H1 (cell line): ENCODE data around the gene STOML1. TPM values are rescaled to one million over a fixed set of nuclear protein-coding genes. Genes with fewer than 3 reads are reported as not detected.

ENCODE experiments used
- CTCF ChIA-PET: fragments of 300-600 bp; sonication (Branson Sonifier 250); formaldehyde crosslinking; loops from one replicate; lab custom pipeline; 2021; ENCODE audit not compliant: partially characterized antibody; lab: Charles Lee
- POLR2A ChIA-PET: fragments of 300-600 bp; sonication (Branson Sonifier 250); formaldehyde crosslinking; loops from one replicate; lab custom pipeline; 2021; ENCODE audit warnings: inconsistent platforms; ENCODE audit not compliant: partially characterized antibody; lab: Charles Lee
- DNase-seq, 2 experiments: peaks; one replicate each; pipeline versions ENCODE4 v3.0.0 to v3.0.0-alpha.2; 2010 to 2022; ENCODE audit warnings: low spot score in 2 of 2, low read depth in 1 of 2, mixed read lengths in 1 of 2
- FAIRE-seq: peaks from 2 replicates; lab custom pipeline; 2011; peaks lifted over from hg19 to GRCh38; lab: Jason Lieb, UNC
- H2AFZ ChIP-seq: 2 replicates; pipeline ENCODE4 v1.8.1; 2012; ENCODE audit warnings: low read length, inconsistent platforms
- H2AK5ac ChIP-seq: 2 replicates; pipeline ENCODE4 v1.6.1; 2013; ENCODE audit warnings: low read depth, low read length
- H2BK120ac ChIP-seq: replicated peaks from 2 replicates; pipeline ENCODE3; 2013; ENCODE audit warnings: low read depth, low read length, inconsistent platforms
- H2BK12ac ChIP-seq: 2 replicates; pipeline ENCODE4 v1.6.1; 2013; ENCODE audit warnings: low read depth, low read length
- H2BK15ac ChIP-seq: 2 replicates; pipeline ENCODE4 v1.6.1; 2013; ENCODE audit warnings: low read length
- H2BK20ac ChIP-seq: 2 replicates; pipeline ENCODE4 v1.6.1; 2013; ENCODE audit warnings: low read length
- H2BK5ac ChIP-seq: 2 replicates; pipeline ENCODE4 v1.6.1; 2013; ENCODE audit warnings: low read depth, low read length
- H3K14ac ChIP-seq: 2 replicates; pipeline ENCODE4 v1.6.1; 2013; ENCODE audit warnings: inconsistent platforms; ENCODE audit not compliant: insufficient read length
- H3K18ac ChIP-seq: 2 replicates; pipeline ENCODE4 v1.6.1; 2013; ENCODE audit warnings: low read length; ENCODE audit errors: extremely low read depth
- H3K23ac ChIP-seq: 2 replicates; pipeline ENCODE4 v1.6.1; 2013; ENCODE audit warnings: inconsistent platforms; ENCODE audit not compliant: insufficient read length
- H3K23me2 ChIP-seq: 2 replicates; pipeline ENCODE4 v1.6.1; 2013; ENCODE audit warnings: low read depth, low read length
- H3K27ac ChIP-seq: 2 replicates; pipeline ENCODE4 v1.6.1; 2011; ENCODE audit warnings: low read depth, low read length, inconsistent platforms
- H3K27me3 ChIP-seq, 4 experiments: replicated peaks in 1 of 4; 1 replicate in 1 of 4; 2 replicates in 3 of 4; pipeline versions ENCODE4 v1.6.1 to v1.8.1; 2011 to 2013; ENCODE audit warnings: low read length in 3 of 4, mild to moderate bottlenecking in 3 of 4, inconsistent platforms in 2 of 4, mixed read lengths in 2 of 4, moderate library complexity in 1 of 4; ENCODE audit not compliant: control insufficient read depth in 3 of 4, insufficient read depth in 3 of 4; ENCODE audit errors: extremely low read depth in 1 of 4
- H3K36me3 ChIP-seq, 4 experiments: 2 replicates each; pipeline versions ENCODE4 v1.6.1 to v1.8.1; 2011 to 2013; ENCODE audit warnings: mild to moderate bottlenecking in 4 of 4, low read length in 3 of 4, moderate library complexity in 2 of 4, control low read depth in 1 of 4, inconsistent platforms in 1 of 4; ENCODE audit not compliant: insufficient read depth in 4 of 4, control insufficient read depth in 2 of 4
- H3K4ac ChIP-seq: replicated peaks from 2 replicates; pipeline ENCODE3; 2013; ENCODE audit warnings: low read length, low read depth, mixed read lengths, inconsistent platforms; ENCODE audit not compliant: insufficient read length
- H3K4me1 ChIP-seq, 4 experiments: replicated peaks in 1 of 4; 1 replicate in 1 of 4; 2 replicates in 3 of 4; pipeline versions ENCODE4 v1.6.1 to v1.8.1; 2011 to 2013; ENCODE audit warnings: low read length in 3 of 4, inconsistent platforms in 2 of 4, mixed read lengths in 1 of 4; ENCODE audit not compliant: insufficient read depth in 4 of 4, control insufficient read depth in 3 of 4
- H3K4me2 ChIP-seq, 2 experiments: 2 replicates each; pipeline versions ENCODE4 v1.6.1 to v1.8.1; 2011 to 2013; ENCODE audit warnings: low read depth in 2 of 2, low read length in 2 of 2, control low read depth in 1 of 2, inconsistent platforms in 1 of 2, mild to moderate bottlenecking in 1 of 2; ENCODE audit not compliant: insufficient read depth in 1 of 2
- H3K4me3 ChIP-seq, 4 experiments: fragments of 200-600, 300-600 bp in 1 of 4; sonication (generic), shearing (Covaris generic), sonication (Bioruptor Twin) in 1 of 4; 2 replicates each; pipeline versions ENCODE4 v1.5.1 to v1.8.1; 2011 to 2016; ENCODE audit warnings: low read length in 4 of 4, low read depth in 3 of 4, control low read depth in 2 of 4, inconsistent platforms in 2 of 4, mild to moderate bottlenecking in 2 of 4, mixed read lengths in 1 of 4, moderate library complexity in 1 of 4; ENCODE audit not compliant: insufficient read depth in 2 of 4; ENCODE audit errors: extremely low read depth in 1 of 4
- H3K56ac ChIP-seq: replicated peaks from 2 replicates; pipeline ENCODE3; 2013; ENCODE audit warnings: low read depth, mild to moderate bottlenecking, mixed read lengths, low read length, inconsistent platforms; ENCODE audit not compliant: insufficient read length
- H3K79me1 ChIP-seq: 2 replicates; pipeline ENCODE4 v1.6.1; 2013; ENCODE audit warnings: low read depth, low read length, control low read depth
- H3K79me2 ChIP-seq, 2 experiments: 2 replicates each; pipeline versions ENCODE4 v1.6.1 to v1.8.1; 2012 to 2013; ENCODE audit warnings: low read length in 2 of 2, mild to moderate bottlenecking in 2 of 2, inconsistent platforms in 1 of 2; ENCODE audit not compliant: insufficient read depth in 2 of 2, control insufficient read depth in 1 of 2
- H3K9ac ChIP-seq, 4 experiments: replicated peaks in 1 of 4; 1 replicate in 1 of 4; 2 replicates in 3 of 4; pipeline versions ENCODE4 v1.6.1 to v1.8.1; 2011 to 2013; ENCODE audit warnings: low read depth in 3 of 4, low read length in 3 of 4, control low read depth in 2 of 4, mild to moderate bottlenecking in 2 of 4, moderate library complexity in 2 of 4, inconsistent platforms in 1 of 4; ENCODE audit errors: extremely low read depth in 1 of 4
- H3K9me3 ChIP-seq, 2 experiments: 2 replicates each; pipeline versions ENCODE4 v1.6.1 to v1.8.1; 2012 to 2013; ENCODE audit warnings: mild to moderate bottlenecking in 2 of 2, moderate library complexity in 2 of 2, control low read depth in 1 of 2, inconsistent platforms in 1 of 2, low read depth in 1 of 2, low read length in 1 of 2, mixed read lengths in 1 of 2; ENCODE audit not compliant: insufficient read depth in 2 of 2
- H4K20me1 ChIP-seq, 2 experiments: replicated peaks in 1 of 2; 2 replicates each; pipeline versions ENCODE3 to v1.8.1; 2011 to 2013; ENCODE audit warnings: inconsistent platforms in 2 of 2, low read length in 2 of 2, mild to moderate bottlenecking in 1 of 2; ENCODE audit not compliant: insufficient read depth in 2 of 2, control insufficient read depth in 1 of 2
- H4K5ac ChIP-seq: 2 replicates; pipeline ENCODE4 v1.6.1; 2013; ENCODE audit warnings: low read length, low read depth, mixed read lengths, inconsistent platforms; ENCODE audit not compliant: insufficient read length
- H4K8ac ChIP-seq: 2 replicates; pipeline ENCODE4 v1.8.0; 2013; ENCODE audit warnings: mild to moderate bottlenecking, moderate library complexity, low read length, inconsistent platforms; ENCODE audit not compliant: insufficient read depth; ENCODE audit errors: extremely low read depth
- H4K91ac ChIP-seq: replicated peaks from 2 replicates; pipeline ENCODE3; 2013; ENCODE audit warnings: low read length, mixed read lengths, inconsistent platforms; ENCODE audit not compliant: insufficient read length
- CEBPB ChIP-seq: IDR thresholded peaks from 2 replicates; pipeline ENCODE4 v1.6.1; 2012; ENCODE audit warnings: low read depth, low read length
- EZH2 ChIP-seq: fragments of 200-600 bp; sonication (generic); IDR thresholded peaks from 2 replicates; pipeline ENCODE4 v1.7.1; 2012; ENCODE audit warnings: low read depth, mild to moderate bottlenecking, moderate library complexity, low read length, inconsistent platforms; ENCODE audit not compliant: severe bottlenecking
- JUN ChIP-seq: IDR thresholded peaks from 2 replicates; pipeline ENCODE4 v1.6.1; 2011; ENCODE audit warnings: low read depth, mild to moderate bottlenecking, improper control_type of control experiment, low read length
- KDM5A ChIP-seq: fragments of 200-600 bp; IDR thresholded peaks from 2 replicates; pipeline ENCODE4 v1.7.1; 2012; ENCODE audit warnings: mild to moderate bottlenecking, low read length, inconsistent platforms, mixed read lengths
- MAFK ChIP-seq: IDR thresholded peaks from 2 replicates; pipeline ENCODE4 v1.6.1; 2012; ENCODE audit warnings: low read depth, mild to moderate bottlenecking, improper control_type of control experiment, low read length
- RNF2 ChIP-seq: fragments of 200-900, 300-1000 bp; sonication (generic); IDR thresholded peaks from 2 replicates; pipeline ENCODE4 v1.7.1; 2016; ENCODE audit warnings: borderline replicate concordance, low read depth, mild to moderate bottlenecking, antibody characterized with exemption, low read length; ENCODE audit not compliant: poor library complexity, severe bottlenecking; ENCODE audit errors: missing control alignments
- TAF7 ChIP-seq: optimal IDR thresholded peaks from 2 replicates; pipeline ENCODE3; 2011; ENCODE audit warnings: low read depth, mild to moderate bottlenecking, inconsistent platforms, low read length, moderate library complexity, borderline replicate concordance
- WGBS, 2 experiments: shearing (Covaris generic) in 1 of 2; methylation state at CpG; one replicate each; pipeline versions ENCODE4 v1.1.6 to v1.1.7; 2013 to 2015; ENCODE audit warnings: low lambda C conversion rate in 2 of 2, mixed read lengths in 2 of 2, inconsistent platforms in 1 of 2, low coverage in 1 of 2, missing lambda C conversion rate in 1 of 2; ENCODE audit not compliant: insufficient replicate concordance in 2 of 2, insufficient coverage in 1 of 2, insufficient read length in 1 of 2; ENCODE audit errors: extremely low coverage in 1 of 2, missing lambda C conversion rate in 1 of 2; 5-methylcytosine and 5-hydroxymethylcytosine counted together
- polyA plus RNA-seq, 7 experiments: library from polyadenylated mRNA; depleted of rRNA in 3 of 7; stranded (reverse) in 5 of 7; unstranded in 2 of 7; fragments of >200 nt in 5 of 7; fragments of 200-250 nt in 2 of 7; gene quantifications; 1 replicate in 5 of 7; 2 replicates in 1 of 7; 4 replicates in 1 of 7; pipeline versions ENCODE4 v1.2.1 to v1.2.3, GENCODE V29; 2011 to 2013; ENCODE audit warnings: missing spikeins in 2 of 7, mixed read lengths in 2 of 7
- total RNA-seq: library from RNA; stranded (reverse); fragmentation: NEBNext Ultra II Directional; extraction: Animal tissue kit (Norgen Biotek cat#: 25700); gene quantifications from 2 replicates; pipeline ENCODE4 v1.2.1, GENCODE V29; 2021

The STOML1 gene
- total and polyA plus RNA-seq, 2 of the 8 experiments (the other 6 are each of a cell fraction or from before 2014, with no cell fraction given): 2.6 to 3.2 TPM

DNA sequence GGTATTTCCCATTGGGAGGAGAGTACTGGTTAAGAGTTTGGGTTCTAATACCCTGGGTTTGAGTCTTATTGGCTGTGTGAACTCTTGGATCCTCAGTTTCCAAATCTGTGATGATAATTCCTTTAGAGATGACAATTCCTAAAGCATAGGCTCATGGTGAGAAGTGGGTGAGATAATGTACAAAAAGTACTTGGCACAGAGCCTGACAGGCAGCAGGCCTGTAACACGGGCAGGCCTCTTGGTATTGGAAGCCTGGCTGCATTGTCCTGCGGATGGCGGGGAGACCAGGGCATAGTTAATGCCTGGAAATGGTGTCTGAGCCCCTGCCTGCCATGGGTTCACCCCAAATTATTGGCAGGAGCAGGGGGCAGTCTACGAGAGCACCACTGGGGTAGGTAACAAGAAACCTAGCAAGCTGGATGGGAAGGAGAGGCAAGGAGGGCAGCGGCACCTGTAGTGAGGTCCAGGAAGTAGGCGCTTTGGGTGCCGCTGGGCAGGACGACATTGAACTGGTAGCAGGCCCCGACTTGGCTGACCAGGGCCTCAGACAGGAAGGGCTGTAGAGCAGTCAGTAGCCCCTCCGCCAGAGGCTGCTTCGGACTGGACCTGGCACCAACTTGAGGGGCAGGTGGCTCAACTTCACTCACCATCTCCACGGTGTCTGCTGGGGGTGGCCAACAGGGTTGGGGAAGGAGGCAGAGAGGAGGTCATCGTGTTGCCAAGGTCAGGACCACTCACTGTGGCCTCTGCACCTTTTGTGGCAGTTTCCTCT, 7.7 kb downstream of the STOML1 start:
- no peak overlapping the region for H4K91ac ChIP-seq
- no peaks in the 10 kb centered on the region for H3K36me3 ChIP-seq
- H4K20me1 ChIP-seq: no peaks in the 10 kb centered on the region
- H3K79me1 ChIP-seq: no peaks in the 10 kb centered on the region
- H2BK5ac ChIP-seq: no peak overlapping the region
- POLR2A ChIA-PET: no interaction called here
- WGBS, 2 experiments: 87% methylated on average over 12 of the region's 13 CpGs; no CpG with 5 or more reads in 1 of the 2 experiments
- CTCF ChIA-PET: interaction anchor here (1.5 to 11.4 kb wide), 4 partner anchors 10 to 55 kb away, joined by 3 to 167 read pairs (median 39); partner anchors contain the start of gene PML
- no peak overlapping the region for H4K5ac ChIP-seq
- H2AFZ ChIP-seq: no peak overlapping the region
- no peak overlapping the region for H2BK20ac ChIP-seq
- no peaks in the 10 kb centered on the region for H3K79me2 ChIP-seq
- no peak for FAIRE-seq
- DNase-seq: no peak
- no peak overlapping the region for H3K9ac ChIP-seq
- H3K23me2 ChIP-seq: no peaks in the 10 kb centered on the region
- H2BK15ac ChIP-seq: no peak overlapping the region
- no peak overlapping the region for H2AK5ac ChIP-seq
- H3K56ac ChIP-seq: peak overlapping the region; percentile 42
- H3K14ac ChIP-seq: no peak overlapping the region
- no peak overlapping the region for H3K4me2 ChIP-seq
- no peaks in the 10 kb centered on the region for H3K9me3 ChIP-seq
- no peak overlapping the region for H3K4ac ChIP-seq
- H3K27ac ChIP-seq: no peak overlapping the region
- no peak for TF ChIP-seq EZH2
- TF ChIP-seq RNF2: no peak
- no peak for TF ChIP-seq KDM5A
- TF ChIP-seq MAFK: no peak
- no peak for TF ChIP-seq CEBPB
- no peak for TF ChIP-seq JUN
- no peak for TF ChIP-seq TAF7
- H4K8ac ChIP-seq: no peak overlapping the region
- H2BK12ac ChIP-seq: no peak overlapping the region
- H3K27me3 ChIP-seq: peaks cover 0 to 2% (median 0%) of the 10 kb centered on the region in 4 experiments; a peak in 1 of 7 replicates
- H3K18ac ChIP-seq: no peak overlapping the region
- H3K23ac ChIP-seq: no peak overlapping the region
- H3K4me1 ChIP-seq: no peaks in the 10 kb centered on the region; a peak in 1 of 7 replicates
- no peak overlapping the region for H3K4me3 ChIP-seq
- no peak overlapping the region for H2BK120ac ChIP-seq
